ENCODE measurements around the gene CALCR. TPM values are rescaled to one million over a fixed set of nuclear protein-coding genes. Genes with fewer than 3 reads are reported as not detected.
"Not testable (repeated sequence)": the region's sequence is repeated elsewhere in the genome, so short reads cannot be mapped to it uniquely, and the experiment has no call there.

Gene CALCR
- total RNA-seq, result not detected

DNA sequence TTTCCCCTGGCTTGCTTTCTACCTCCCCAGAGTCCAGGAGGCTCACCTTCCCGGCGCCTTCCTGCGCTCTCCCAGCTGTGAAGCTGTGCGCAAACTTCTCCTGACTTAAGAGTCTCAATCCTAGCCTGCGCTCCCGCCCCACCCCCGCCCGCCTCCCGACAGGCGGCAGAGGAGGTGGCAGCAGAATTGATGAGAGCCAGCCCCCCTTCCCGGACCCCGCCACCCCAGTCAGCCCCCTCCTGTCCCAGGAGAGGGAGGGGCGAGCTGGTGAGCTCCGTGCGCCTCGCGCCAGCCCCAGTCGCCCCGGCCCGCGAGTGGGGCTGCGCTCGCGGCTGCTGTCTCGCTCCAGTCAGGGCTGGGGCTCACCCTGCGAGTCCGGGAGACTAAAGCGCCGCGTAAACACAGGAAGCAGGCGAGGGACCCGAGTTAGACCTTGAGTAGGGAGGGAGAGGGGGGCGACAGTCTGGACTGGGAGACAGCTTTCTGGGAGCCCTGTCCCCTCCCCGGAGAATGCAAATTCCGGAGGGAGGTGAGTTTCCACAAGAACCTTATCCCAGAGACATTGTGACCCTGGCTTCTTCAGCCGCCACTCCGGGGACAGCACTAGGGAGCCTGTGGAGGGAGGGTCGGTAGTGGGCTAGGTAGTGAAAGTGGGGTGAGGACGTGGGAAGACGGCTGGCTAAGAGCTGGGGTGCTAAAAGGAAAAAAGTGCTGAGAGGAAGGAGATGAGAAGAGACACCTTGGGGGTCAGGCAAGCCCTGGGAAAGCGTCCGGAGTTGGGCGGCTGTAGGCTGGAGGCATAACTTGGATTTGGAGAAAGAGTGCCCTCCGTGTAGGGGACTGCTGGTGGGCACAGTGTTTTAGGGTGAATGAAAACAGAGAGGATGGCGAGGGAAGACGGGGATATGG lies at the start of gene CALCR:
CALCR (minus strand) TSS at position 79 of the 909 bp plus-strand sequence. CDS start 87,743 bp downstream, outside the sequence.
- H3K9me3 ChIP-seq (ENCODE audit: low read depth, low read length), result no peaks in the 10 kb centered on the region
- no peaks in the 10 kb centered on the region for H3K4me1 ChIP-seq (ENCODE audit: insufficient read depth, low read length)
- no peak within 1 kb of the TSS for H3K4me3 ChIP-seq (ENCODE audit: low read length)
- H3K27me3 ChIP-seq (ENCODE audit: insufficient read depth, low read length), result peaks cover 41% of the 10 kb centered on the region

DNA sequence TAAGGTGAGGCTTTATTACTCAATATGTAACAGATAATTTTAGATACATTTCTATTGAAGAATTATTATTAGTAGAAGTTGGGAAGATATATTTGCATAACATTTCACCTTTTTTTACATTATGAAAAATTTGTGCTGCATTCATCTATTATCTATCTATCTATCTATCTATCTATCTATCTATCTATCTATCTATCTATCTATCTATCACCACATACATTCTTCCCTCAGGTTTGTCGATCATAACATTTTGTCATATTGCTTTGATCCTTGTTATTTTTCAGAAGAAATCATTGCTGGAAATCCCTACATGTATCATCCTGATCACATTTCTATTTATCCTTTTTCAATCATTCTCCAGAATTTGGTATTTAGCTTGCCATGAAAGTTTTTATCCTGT lies 49.3 kb upstream of the CALCR start:
- Histone ChIP-seq H3K9me3 (ENCODE audit: low read depth, low read length) (no peaks in the 10 kb centered on the region), H3K27me3 (ENCODE audit: insufficient read depth, low read length) (no peaks in the 10 kb centered on the region), H3K4me3 (ENCODE audit: low read length) (no peak overlapping the region), H3K4me1 (ENCODE audit: insufficient read depth, low read length) (no peaks in the 10 kb centered on the region)

- Histone ChIP-seq H3K4me1 (ENCODE audit: insufficient read depth, low read length) (no peaks in the 10 kb centered on the region), H3K9me3 (ENCODE audit: low read depth, low read length) (no peaks in the 10 kb centered on the region), H3K27me3 (ENCODE audit: insufficient read depth, low read length) (no peaks in the 10 kb centered on the region), H3K4me3 (ENCODE audit: low read length) (no peak overlapping the region)
Measured at GRCh38 chr7:93622036-93623033, 47.8 kb upstream of the CALCR start.

- Histone ChIP-seq H3K4me3 (ENCODE audit: low read length) (no peak overlapping the region), H3K4me1 (ENCODE audit: insufficient read depth, low read length) (no peaks in the 10 kb centered on the region), H3K9me3 (ENCODE audit: low read depth, low read length) (no peaks in the 10 kb centered on the region), H3K27me3 (ENCODE audit: insufficient read depth, low read length) (no peaks in the 10 kb centered on the region)
Measured at GRCh38 chr7:93620864-93621263, 46.3 kb upstream of the CALCR start.

- Histone ChIP-seq H3K4me1 (ENCODE audit: insufficient read depth, low read length) (no peaks in the 10 kb centered on the region), H3K4me3 (ENCODE audit: low read length) (no peak overlapping the region), H3K9me3 (ENCODE audit: low read depth, low read length) (no peaks in the 10 kb centered on the region), H3K27me3 (ENCODE audit: insufficient read depth, low read length) (no peaks in the 10 kb centered on the region)
Measured at GRCh38 chr7:93620057-93620456, 45.5 kb upstream of the CALCR start.

- H3K9me3 ChIP-seq (ENCODE audit: low read depth, low read length), result no peaks in the 10 kb centered on the region
- H3K4me1 ChIP-seq (ENCODE audit: insufficient read depth, low read length), result no peaks in the 10 kb centered on the region
Measured at GRCh38 chr7:93601363-93601762, 26.8 kb upstream of the CALCR start.

GRCh38 chr7:93594250-93594649 lies 19.7 kb upstream of the CALCR start:
- Histone ChIP-seq H3K4me1 (ENCODE audit: insufficient read depth, low read length) (no peaks in the 10 kb centered on the region), H3K27me3 (ENCODE audit: insufficient read depth, low read length) (no peaks in the 10 kb centered on the region), H3K4me3 (ENCODE audit: low read length) (no peak overlapping the region), H3K9me3 (ENCODE audit: low read depth, low read length) (no peaks in the 10 kb centered on the region)

More at GRCh38 chr7:93601363-93601762, 26.8 kb upstream of the CALCR start:
- no peak overlapping the region for H3K4me3 ChIP-seq (ENCODE audit: low read length)
- no peaks in the 10 kb centered on the region for H3K27me3 ChIP-seq (ENCODE audit: insufficient read depth, low read length)

DNA sequence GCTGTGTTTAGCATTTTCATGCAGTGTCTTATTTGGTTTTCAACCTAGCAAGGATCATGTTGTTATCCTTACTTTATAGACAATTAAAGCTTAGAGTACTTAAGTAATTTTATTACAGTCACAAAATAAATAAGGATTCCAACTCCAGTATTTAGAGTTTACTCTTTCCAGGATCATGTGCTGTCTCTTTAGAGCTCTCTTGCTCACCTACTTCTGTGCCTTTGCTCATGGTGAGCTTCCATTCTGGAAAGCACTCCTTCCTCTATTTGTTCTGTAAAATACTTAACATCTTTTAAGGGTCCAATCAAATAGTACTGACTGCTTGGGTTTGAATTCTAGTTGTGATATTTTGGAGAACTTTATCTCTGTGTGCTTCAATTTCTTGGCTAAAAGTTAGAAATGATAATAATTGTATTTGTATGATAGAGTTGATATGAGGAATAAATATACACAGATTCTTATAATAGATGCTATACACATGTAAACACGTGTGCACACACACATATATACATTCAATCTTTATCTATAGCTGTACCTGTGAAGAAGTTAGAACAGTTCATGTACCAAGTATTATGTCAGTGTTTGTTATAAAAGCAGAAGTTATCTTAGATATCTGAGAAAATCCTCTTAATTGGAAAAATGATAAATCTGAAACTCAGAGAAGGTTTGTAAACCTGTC lies 18.2 kb upstream of the CALCR start:
- no peaks in the 10 kb centered on the region for H3K9me3 ChIP-seq (ENCODE audit: low read depth, low read length)
- H3K4me3 ChIP-seq (ENCODE audit: low read length), result no peak overlapping the region
- no peaks in the 10 kb centered on the region for H3K27me3 ChIP-seq (ENCODE audit: insufficient read depth, low read length)
- H3K4me1 ChIP-seq (ENCODE audit: insufficient read depth, low read length), result no peaks in the 10 kb centered on the region

GRCh38 chr7:93591224-93592050 lies 16.9 kb upstream of the CALCR start:
- H3K27me3 ChIP-seq (ENCODE audit: insufficient read depth, low read length); H3K9me3 ChIP-seq (ENCODE audit: low read depth, low read length); H3K4me1 ChIP-seq (ENCODE audit: insufficient read depth, low read length): not testable (repeated sequence)

DNA sequence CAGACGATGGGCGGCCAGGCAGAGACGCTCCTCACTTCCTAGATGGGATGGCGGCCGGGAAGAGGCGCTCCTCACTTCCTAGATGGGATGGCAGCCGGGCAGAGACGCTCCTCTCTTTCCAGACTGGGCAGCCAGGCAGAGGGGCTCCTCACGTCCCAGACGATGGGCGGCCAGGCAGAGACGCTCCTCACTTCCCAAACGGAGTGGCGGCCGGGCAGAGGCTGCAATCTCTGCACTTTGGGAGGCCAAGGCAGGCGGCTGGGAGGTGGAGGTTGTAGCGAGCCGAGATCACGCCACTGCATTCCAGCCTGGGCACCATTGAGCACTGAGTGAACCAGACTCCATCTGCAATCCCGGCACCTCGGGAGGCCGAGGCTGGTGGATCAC lies 11.9 kb upstream of the CALCR start:
- not testable (repeated sequence) for H3K9me3 ChIP-seq (ENCODE audit: low read depth, low read length); H3K27me3 ChIP-seq (ENCODE audit: insufficient read depth, low read length); H3K4me3 ChIP-seq (ENCODE audit: low read length); H3K4me1 ChIP-seq (ENCODE audit: insufficient read depth, low read length)

More at GRCh38 chr7:93591224-93592050, 16.9 kb upstream of the CALCR start:
- not testable (repeated sequence) for H3K4me3 ChIP-seq (ENCODE audit: low read length)

DNA sequence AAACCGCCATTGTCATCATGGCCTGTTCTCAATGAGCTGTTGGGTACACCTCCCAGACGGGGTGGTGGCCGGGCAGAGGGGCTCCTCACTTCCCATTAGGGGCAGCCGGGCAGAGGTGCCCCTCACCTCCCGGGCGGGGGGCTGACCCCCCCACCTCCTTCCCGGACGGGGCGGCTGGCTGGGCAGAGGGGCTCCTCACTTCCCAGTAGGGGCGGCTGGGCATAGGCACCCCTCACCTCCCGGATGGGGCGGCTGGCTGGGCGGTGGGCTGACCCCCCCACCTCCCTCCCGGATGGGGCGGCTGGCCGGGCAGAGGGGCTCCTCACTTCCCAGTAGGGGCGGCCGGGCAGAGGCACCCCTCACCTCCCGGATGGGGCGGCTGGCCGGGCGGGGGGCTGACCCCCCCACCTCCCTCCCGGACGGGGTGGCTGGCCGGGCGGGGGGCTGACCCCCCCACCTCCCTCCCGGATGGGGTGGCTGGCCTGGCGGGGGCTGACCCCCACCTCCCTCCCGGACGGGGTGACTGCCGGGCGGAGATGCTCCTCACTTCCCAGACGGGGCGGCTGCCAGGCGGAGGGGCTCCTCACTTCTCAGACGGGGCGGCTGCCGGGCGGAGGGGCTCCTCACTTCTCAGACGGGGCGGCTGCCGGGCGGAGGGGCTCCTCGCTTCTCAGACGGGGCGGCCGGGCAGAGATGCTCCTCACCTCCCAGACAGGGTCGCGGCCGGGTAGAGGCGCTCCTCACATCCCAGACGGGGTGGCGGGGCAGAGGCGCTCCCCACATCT lies 11.4 kb upstream of the CALCR start:
- not testable (repeated sequence) for H3K9me3 ChIP-seq (ENCODE audit: low read depth, low read length); H3K4me1 ChIP-seq (ENCODE audit: insufficient read depth, low read length); H3K4me3 ChIP-seq (ENCODE audit: low read length); H3K27me3 ChIP-seq (ENCODE audit: insufficient read depth, low read length)

GRCh38 chr7:93579431-93579830 lies 4.9 kb upstream of the CALCR start:
- Histone ChIP-seq H3K4me1 (ENCODE audit: insufficient read depth, low read length) (no peaks in the 10 kb centered on the region), H3K9me3 (ENCODE audit: low read depth, low read length) (no peaks in the 10 kb centered on the region), H3K27me3 (ENCODE audit: insufficient read depth, low read length) (peaks cover 20% of the 10 kb centered on the region), H3K4me3 (ENCODE audit: low read length) (no peak overlapping the region)

GRCh38 chr7:93578762-93579161 lies 4.2 kb upstream of the CALCR start:
- H3K4me1 ChIP-seq (ENCODE audit: insufficient read depth, low read length), result no peaks in the 10 kb centered on the region
- no peaks in the 10 kb centered on the region for H3K9me3 ChIP-seq (ENCODE audit: low read depth, low read length)
- peaks cover 27% of the 10 kb centered on the region for H3K27me3 ChIP-seq (ENCODE audit: insufficient read depth, low read length)
- H3K4me3 ChIP-seq (ENCODE audit: low read length), result no peak overlapping the region

Data from mononuclear cell (primary cell).